ENCODE results near the gene CACNB4. TPM values are rescaled to one million over a fixed set of nuclear protein-coding genes. Genes with fewer than 3 reads are reported as not detected.

Gene CACNB4
- total and polyA plus RNA-seq, 2 of the 4 experiments (the other 2 are of a cell fraction), result 0.12 to 0.36 TPM

DNA sequence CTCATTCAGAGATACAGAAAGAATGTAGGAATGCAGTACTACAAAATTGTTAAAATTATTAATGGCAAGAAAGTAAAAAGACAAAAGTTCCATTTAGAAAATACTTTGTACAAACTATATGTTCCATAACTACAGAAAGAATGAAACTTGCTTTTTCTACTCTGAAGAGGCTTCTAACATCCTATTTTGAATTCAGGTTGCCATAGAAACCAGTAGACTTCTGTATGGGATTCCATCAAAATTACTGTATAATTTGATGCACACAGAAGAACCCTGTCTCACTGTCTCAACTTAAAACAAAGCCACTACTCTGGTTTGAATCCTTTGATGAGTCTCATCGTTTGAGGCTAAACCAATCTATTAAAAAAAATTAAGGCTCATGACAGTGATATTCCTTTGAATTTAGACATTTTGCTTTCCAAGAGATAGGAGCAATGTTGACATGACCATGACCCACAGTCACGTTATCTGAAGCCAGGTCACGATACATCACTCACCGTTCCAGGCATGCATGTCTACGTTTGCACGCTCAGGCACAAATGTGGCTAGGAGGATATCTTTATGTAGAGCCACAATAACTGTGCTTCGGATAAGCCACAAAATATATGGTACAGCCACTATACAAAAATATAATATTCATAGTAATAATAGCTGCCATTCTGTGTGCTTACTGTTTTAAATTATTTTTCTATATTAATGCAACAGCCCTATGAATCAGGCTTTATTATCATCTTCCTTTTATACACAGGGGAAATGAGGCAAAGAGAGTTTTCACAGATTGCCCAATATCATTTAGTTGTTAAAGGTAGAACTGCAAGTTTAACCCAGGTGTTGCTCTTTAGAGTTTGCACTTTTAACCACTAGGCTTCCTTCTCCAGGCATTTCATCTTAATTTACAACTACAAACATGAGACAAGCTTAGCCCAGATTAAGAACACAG, 82.4 kb downstream of the CACNB4 start:
- Histone ChIP-seq H3K18ac (ENCODE audit: low read depth, low read length) (no peak overlapping the region), H3K14ac (replicated peaks; ENCODE audit: low read depth, low read length) (no peak overlapping the region), H3K4me1 (ENCODE audit: control insufficient read depth, insufficient read depth, low read length) (no peaks in the 10 kb centered on the region), H3K9me1 (ENCODE audit: insufficient read depth, low read length) (no peaks in the 10 kb centered on the region), H2AK5ac (ENCODE audit: low read depth, low read length) (no peak overlapping the region), H3K4ac (ENCODE audit: low read depth, low read length) (no peak overlapping the region), H2BK15ac (ENCODE audit: low read depth, low read length) (no peak overlapping the region), H3K27me3 (ENCODE audit: control insufficient read depth, insufficient read depth, low read length) (peaks cover 4% of the 10 kb centered on the region), H2AK9ac (replicated peaks; ENCODE audit: low read depth, low read length, poor library complexity) (no peak overlapping the region), H2BK120ac (ENCODE audit: low read depth, low read length) (no peak overlapping the region), H4K91ac (ENCODE audit: insufficient read depth, low read depth, low read length) (no peak overlapping the region), H2BK20ac (ENCODE audit: low read depth, low read length) (no peak overlapping the region), H3K36me3 (ENCODE audit: control insufficient read depth, insufficient read depth, low read length) (no peaks in the 10 kb centered on the region), H4K20me1 (ENCODE audit: insufficient read depth, low read length) (no peaks in the 10 kb centered on the region), H3K4me2 (ENCODE audit: low read depth, low read length) (no peak overlapping the region), H3K56ac (ENCODE audit: extremely low read depth, insufficient read depth, low read length) (no peak overlapping the region), H3K9ac (ENCODE audit: low read depth, low read length) (no peak overlapping the region), H2BK5ac (ENCODE audit: low read depth, low read length, poor library complexity, severe bottlenecking) (no peak overlapping the region), H2AFZ (replicated peaks; ENCODE audit: low read length, poor library complexity) (no peak overlapping the region), H3K9me3 (ENCODE audit: control insufficient read depth, insufficient read depth, low read length) (no peaks in the 10 kb centered on the region), H3K27ac (ENCODE audit: insufficient read depth, low read length) (no peak overlapping the region), H3K4me3 (ENCODE audit: insufficient read depth, low read depth, low read length) (no peak overlapping the region), H3K23ac (ENCODE audit: low read depth, low read length) (no peak overlapping the region), H3K79me1 (ENCODE audit: low read depth in 1 of 2, low read length in 2 of 2) (no peaks in the 10 kb centered on the region), H4K8ac (ENCODE audit: low read depth in 2 of 2, low read length in 2 of 2) (no peak overlapping the region), H4K5ac (ENCODE audit: low read depth, low read length) (no peak overlapping the region)
- no TSS peak for BruUV-seq (replicated peaks)
- in situ Hi-C loops (cut with MboI; ENCODE audit: low sequenced_read_pairs), result no loop called here
- intact Hi-C loops (cut with micrococcal nuclease), result no loop called here
- POLR2A ChIA-PET (ENCODE audit: unreplicated experiment), result no interaction called here
- WGBS, 2 experiments (ENCODE audit: extremely low coverage in 2 of 2, insufficient read length in 1 of 2), result no CpG with 5 or more reads among the region's 7 CpGs
- CTCF ChIA-PET, result interaction anchor here (0.8 to 1.8 kb wide), 2 partner anchors 9 to 10 kb away, joined by 5 to 6 read pairs; no protein-coding TSS in a partner anchor
- dilution Hi-C loops (cut with HindIII; ENCODE audit: low sequenced_read_pairs, unreplicated experiment), result no loop called here
- DNase-seq (no peak), ATAC-seq (ENCODE audit: low read depth) (no peak)
- TF ChIP-seq FOS (IDR thresholded peaks at IDR 0.05; ENCODE audit: low read depth, low read length), result no peak
- no peak for TF ChIP-seq POLR2A (IDR thresholded peaks at IDR 0.05; ENCODE audit: low read depth, low read length)
- no peak for TF ChIP-seq MAZ (IDR thresholded peaks at IDR 0.05; ENCODE audit: borderline replicate concordance, low read depth, low read length)
- no peak for TF ChIP-seq NFE2L2 (IDR thresholded peaks at IDR 0.05; ENCODE audit: low read depth, low read length)
- no peak for TF ChIP-seq SMC3 (IDR thresholded peaks at IDR 0.05; ENCODE audit: low read depth, low read length)
- TF ChIP-seq, protein P1, sequence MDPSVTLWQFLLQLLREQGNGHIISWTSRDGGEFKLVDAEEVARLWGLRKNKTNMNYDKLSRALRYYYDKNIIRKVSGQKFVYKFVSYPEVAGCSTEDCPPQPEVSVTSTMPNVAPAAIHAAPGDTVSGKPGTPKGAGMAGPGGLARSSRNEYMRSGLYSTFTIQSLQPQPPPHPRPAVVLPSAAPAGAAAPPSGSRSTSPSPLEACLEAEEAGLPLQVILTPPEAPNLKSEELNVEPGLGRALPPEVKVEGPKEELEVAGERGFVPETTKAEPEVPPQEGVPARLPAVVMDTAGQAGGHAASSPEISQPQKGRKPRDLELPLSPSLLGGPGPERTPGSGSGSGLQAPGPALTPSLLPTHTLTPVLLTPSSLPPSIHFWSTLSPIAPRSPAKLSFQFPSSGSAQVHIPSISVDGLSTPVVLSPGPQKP (IDR thresholded peaks at IDR 0.05; ENCODE audit: borderline replicate concordance, low read depth, low read length), result no peak
- TF ChIP-seq, protein P2, sequence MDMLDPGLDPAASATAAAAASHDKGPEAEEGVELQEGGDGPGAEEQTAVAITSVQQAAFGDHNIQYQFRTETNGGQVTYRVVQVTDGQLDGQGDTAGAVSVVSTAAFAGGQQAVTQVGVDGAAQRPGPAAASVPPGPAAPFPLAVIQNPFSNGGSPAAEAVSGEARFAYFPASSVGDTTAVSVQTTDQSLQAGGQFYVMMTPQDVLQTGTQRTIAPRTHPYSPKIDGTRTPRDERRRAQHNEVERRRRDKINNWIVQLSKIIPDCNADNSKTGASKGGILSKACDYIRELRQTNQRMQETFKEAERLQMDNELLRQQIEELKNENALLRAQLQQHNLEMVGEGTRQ (IDR thresholded peaks at IDR 0.05; ENCODE audit: low read depth, low read length), result no peak
- no peak for TF ChIP-seq MXI1 (IDR thresholded peaks at IDR 0.05; ENCODE audit: borderline replicate concordance, low read depth, low read length)
- TF ChIP-seq RAD21 (IDR thresholded peaks at IDR 0.05; ENCODE audit: low read length), result no peak
- TF ChIP-seq MAFK (IDR thresholded peaks at IDR 0.05; ENCODE audit: low read depth, low read length), result no peak
- no peak for TF ChIP-seq RCOR1 (IDR thresholded peaks at IDR 0.05; ENCODE audit: insufficient replicate concordance, low read length)
- TF ChIP-seq CHD1 (IDR thresholded peaks at IDR 0.05; ENCODE audit: low read depth, low read length), result no peak
- no peak for TF ChIP-seq BHLHE40 (IDR thresholded peaks at IDR 0.05; ENCODE audit: low read depth, low read length)
- TF ChIP-seq, protein P3, sequence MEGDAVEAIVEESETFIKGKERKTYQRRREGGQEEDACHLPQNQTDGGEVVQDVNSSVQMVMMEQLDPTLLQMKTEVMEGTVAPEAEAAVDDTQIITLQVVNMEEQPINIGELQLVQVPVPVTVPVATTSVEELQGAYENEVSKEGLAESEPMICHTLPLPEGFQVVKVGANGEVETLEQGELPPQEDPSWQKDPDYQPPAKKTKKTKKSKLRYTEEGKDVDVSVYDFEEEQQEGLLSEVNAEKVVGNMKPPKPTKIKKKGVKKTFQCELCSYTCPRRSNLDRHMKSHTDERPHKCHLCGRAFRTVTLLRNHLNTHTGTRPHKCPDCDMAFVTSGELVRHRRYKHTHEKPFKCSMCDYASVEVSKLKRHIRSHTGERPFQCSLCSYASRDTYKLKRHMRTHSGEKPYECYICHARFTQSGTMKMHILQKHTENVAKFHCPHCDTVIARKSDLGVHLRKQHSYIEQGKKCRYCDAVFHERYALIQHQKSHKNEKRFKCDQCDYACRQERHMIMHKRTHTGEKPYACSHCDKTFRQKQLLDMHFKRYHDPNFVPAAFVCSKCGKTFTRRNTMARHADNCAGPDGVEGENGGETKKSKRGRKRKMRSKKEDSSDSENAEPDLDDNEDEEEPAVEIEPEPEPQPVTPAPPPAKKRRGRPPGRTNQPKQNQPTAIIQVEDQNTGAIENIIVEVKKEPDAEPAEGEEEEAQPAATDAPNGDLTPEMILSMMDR (conservative IDR thresholded peaks at IDR 0.05; ENCODE audit: low read depth, low read length), result no peak
- TF ChIP-seq CEBPB (IDR thresholded peaks at IDR 0.05; ENCODE audit: low read depth, low read length), result no peak
